WERI-Rb-1 (cell line): ENCODE results near the gene SBNO2.

Experiments
- DNase-seq: peaks from one replicate; pipeline ENCODE4 v3.0.0-alpha.2; 2020
- H3K27ac ChIP-seq: fragments of 250-450 bp; sonication (Bioruptor Pico); 2 replicates; pipeline ENCODE4 v1.5.1; 2020; ENCODE audit warnings: mild to moderate bottlenecking, moderate library complexity
- H3K27me3 ChIP-seq: fragments of 250-450 bp; sonication (Bioruptor Pico); 2 replicates; pipeline ENCODE4 v1.5.1; 2021; ENCODE audit warnings: mild to moderate bottlenecking, low read depth, moderate library complexity; ENCODE audit not compliant: insufficient read depth, severe bottlenecking
- H3K36me3 ChIP-seq: fragments of 250-450 bp; sonication (Bioruptor Pico); 2 replicates; pipeline ENCODE4 v1.5.1; 2020; ENCODE audit warnings: mild to moderate bottlenecking, moderate library complexity
- H3K4me3 ChIP-seq: 2 replicates; pipeline ENCODE4 v1.5.1; 2011; ENCODE audit warnings: low read depth, mild to moderate bottlenecking, control low read depth, low read length
- H3K9me3 ChIP-seq: fragments of 250-450 bp; sonication (Bioruptor Pico); 2 replicates; pipeline ENCODE4 v1.5.1; 2021; ENCODE audit warnings: mild to moderate bottlenecking, moderate library complexity; ENCODE audit not compliant: severe bottlenecking
- TF ChIP-seq, protein P1 (sequence below): IDR thresholded peaks from 2 replicates; pipeline ENCODE4 v1.5.1; 2011; ENCODE audit warnings: low read depth, mild to moderate bottlenecking, control low read depth, inconsistent platforms, low read length

The SBNO2 gene

DNA sequence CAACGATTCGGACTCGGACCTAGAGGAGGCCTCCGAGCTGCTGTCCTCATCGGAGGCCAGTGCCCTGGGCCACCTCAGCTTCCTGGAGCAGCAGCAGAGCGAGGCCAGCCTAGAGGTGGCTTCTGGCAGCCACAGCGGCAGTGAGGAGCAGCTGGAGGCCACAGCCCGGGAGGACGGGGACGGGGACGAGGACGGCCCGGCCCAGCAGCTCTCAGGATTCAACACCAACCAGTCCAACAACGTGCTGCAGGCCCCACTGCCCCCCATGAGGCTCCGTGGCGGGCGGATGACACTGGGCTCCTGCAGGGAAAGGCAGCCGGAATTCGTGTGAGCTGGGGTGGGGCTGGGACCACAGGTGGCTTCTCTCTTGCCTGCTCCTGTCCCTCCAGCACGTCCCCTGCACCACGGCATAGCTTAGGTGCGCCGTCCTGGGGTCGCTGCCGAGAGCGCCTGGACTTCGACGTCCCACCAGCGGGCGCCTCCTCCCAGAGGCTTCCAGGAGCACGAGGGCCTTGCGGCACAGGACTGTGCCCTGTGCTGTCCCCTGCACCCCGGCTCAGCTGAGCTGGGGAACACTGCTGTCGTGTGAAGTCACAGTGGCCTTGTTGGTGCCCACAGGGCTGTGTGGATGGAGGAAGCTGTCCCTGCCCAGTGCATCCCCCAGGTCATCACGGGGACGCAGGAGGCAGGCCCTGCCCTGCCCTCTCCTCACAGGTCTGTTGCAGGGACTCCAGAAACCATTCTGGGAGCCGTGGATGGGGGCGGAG, 88.2 kb downstream of the SBNO2 start:
- no peaks in the 10 kb centered on the region for H3K27me3 ChIP-seq
- TF ChIP-seq, protein P1, sequence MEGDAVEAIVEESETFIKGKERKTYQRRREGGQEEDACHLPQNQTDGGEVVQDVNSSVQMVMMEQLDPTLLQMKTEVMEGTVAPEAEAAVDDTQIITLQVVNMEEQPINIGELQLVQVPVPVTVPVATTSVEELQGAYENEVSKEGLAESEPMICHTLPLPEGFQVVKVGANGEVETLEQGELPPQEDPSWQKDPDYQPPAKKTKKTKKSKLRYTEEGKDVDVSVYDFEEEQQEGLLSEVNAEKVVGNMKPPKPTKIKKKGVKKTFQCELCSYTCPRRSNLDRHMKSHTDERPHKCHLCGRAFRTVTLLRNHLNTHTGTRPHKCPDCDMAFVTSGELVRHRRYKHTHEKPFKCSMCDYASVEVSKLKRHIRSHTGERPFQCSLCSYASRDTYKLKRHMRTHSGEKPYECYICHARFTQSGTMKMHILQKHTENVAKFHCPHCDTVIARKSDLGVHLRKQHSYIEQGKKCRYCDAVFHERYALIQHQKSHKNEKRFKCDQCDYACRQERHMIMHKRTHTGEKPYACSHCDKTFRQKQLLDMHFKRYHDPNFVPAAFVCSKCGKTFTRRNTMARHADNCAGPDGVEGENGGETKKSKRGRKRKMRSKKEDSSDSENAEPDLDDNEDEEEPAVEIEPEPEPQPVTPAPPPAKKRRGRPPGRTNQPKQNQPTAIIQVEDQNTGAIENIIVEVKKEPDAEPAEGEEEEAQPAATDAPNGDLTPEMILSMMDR: no peak
- peaks cover 55% of the 10 kb centered on the region for H3K36me3 ChIP-seq
- DNase-seq: no peak
- H3K4me3 ChIP-seq: no peak overlapping the region
- no peaks in the 10 kb centered on the region for H3K9me3 ChIP-seq
- peak overlapping the region; percentile 37 for H3K27ac ChIP-seq

DNA sequence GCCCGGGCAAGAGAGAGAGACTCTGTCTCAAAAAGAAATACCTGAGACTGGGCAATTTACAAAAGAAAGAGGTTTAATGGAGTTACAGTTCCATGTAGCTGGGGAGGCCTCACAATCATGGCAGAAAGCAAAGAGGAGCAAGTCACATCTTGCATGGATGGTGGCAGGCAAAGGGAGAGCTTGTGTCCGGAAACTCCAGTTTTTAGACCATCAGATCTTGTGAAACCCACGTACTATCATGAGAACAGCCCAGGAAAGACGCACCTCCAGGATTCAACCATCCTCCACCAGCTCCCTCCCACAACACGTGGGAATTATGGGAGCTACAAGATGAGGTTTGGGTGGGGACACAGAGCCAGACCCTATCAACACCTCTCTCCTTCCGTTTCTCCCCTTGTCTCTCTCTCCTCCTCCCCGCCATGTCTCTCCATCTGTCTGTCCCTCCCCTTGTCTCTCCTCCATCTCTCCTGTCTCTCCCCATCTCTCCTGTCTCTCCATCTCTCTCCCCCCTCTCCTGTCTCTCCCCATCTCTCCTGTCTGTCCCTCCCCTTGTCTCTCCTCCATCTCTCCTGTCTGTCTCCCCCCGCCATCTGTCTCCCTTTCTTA, 88.9 kb downstream of the SBNO2 start:
- no peak for DNase-seq
- H3K9me3 ChIP-seq: no peaks in the 10 kb centered on the region
- H3K36me3 ChIP-seq: peaks cover 50% of the 10 kb centered on the region
- TF ChIP-seq, protein P1: no peak
- H3K27me3 ChIP-seq: no peaks in the 10 kb centered on the region
- no peak overlapping the region for H3K4me3 ChIP-seq
- 0 out of 2 replicates have a peak overlapping the region, but pooled peaks have one; percentile 37 for H3K27ac ChIP-seq

DNA sequence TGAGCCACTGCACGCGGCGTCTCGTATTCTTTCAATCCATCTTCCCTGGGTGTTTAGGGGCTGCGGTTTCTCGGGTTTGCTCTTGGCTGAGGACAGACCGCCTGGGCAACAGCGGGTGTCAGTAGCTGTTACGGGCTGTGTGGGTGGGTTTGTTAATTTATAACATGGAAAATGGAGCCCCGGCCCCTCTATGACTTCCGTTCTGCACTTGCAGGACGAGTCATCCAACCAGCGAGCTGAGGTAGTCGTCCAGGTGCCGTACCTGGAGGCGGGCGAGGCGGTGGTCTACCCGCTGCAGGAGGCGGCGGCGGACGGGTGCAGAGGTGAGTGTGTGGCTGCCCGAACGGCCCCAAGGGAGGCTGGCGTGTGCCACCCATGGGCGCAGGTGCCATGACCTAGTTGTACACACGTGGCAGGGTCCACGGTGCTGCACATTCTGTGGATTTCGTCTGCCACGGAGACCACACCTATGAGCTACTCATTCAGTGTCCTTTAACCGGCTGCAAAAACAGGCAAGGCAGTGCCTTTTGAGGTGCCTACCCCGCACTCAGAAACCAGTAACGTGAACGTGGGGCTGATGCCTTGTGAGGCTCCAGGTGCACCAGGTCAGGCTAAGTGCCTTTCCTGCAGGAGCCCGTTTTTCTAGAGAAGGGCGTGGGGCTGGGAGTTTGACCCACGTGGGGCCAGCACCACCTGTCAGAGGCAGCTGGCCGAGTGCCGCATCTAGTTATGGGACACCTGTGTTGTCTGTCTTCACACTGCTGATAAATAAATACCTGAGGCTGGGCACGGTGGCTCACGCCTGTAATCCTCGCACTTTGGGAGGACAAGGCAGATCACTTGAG, 89.8 kb downstream of the SBNO2 start:
- Histone ChIP-seq H3K4me3 (no peak overlapping the region), H3K27me3 (no peaks in the 10 kb centered on the region), H3K9me3 (no peaks in the 10 kb centered on the region), H3K27ac (no peak overlapping the region), H3K36me3 (peaks cover 45% of the 10 kb centered on the region)
- TF ChIP-seq, protein P1: no peak
- DNase-seq: no peak

DNA sequence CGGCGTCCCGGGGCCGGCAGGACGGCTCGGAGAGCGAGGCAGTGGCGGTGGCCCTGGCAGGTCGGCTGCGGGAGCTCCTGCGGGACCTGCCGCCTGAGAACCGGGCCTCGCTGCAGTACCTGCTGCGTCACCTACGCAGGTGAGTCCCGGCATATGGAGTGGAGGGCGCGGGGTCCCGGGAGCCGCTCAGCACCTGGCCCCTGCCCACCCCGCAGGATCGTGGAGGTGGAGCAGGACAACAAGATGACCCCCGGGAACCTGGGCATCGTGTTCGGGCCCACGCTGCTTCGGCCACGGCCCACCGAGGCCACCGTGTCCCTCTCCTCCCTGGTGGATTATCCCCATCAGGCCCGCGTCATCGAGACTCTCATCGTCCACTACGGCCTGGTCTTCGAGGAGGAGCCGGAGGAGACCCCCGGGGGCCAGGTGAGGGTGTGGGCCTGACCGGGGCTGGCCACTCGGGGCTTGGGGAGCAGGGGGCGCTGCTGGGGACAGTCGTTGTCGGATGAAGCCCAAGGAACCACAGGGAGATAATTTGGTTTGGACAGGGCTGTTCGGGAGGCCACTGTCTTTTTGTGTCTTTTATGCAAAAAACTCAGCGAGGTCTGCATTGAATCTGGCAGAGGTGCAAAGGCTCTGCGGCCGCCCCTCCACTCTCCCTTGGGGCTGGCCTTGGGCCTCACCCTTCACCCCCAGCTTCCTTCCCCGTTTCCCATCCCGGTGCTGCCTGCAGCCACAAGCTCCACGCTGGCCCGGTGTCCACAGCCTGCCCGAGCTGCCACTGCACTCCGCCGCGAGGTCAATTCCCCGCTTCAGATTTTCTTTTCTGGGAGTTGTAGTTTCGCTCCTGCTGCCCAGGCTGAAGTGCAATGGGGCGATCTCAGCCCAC, 90.9 kb downstream of the SBNO2 start:
- no peak for DNase-seq
- TF ChIP-seq, protein P1: no peak
- Histone ChIP-seq H3K9me3 (no peaks in the 10 kb centered on the region), H3K4me3 (no peak overlapping the region), H3K27me3 (no peaks in the 10 kb centered on the region), H3K36me3 (peaks cover 34% of the 10 kb centered on the region), H3K27ac (no peak overlapping the region)

DNA sequence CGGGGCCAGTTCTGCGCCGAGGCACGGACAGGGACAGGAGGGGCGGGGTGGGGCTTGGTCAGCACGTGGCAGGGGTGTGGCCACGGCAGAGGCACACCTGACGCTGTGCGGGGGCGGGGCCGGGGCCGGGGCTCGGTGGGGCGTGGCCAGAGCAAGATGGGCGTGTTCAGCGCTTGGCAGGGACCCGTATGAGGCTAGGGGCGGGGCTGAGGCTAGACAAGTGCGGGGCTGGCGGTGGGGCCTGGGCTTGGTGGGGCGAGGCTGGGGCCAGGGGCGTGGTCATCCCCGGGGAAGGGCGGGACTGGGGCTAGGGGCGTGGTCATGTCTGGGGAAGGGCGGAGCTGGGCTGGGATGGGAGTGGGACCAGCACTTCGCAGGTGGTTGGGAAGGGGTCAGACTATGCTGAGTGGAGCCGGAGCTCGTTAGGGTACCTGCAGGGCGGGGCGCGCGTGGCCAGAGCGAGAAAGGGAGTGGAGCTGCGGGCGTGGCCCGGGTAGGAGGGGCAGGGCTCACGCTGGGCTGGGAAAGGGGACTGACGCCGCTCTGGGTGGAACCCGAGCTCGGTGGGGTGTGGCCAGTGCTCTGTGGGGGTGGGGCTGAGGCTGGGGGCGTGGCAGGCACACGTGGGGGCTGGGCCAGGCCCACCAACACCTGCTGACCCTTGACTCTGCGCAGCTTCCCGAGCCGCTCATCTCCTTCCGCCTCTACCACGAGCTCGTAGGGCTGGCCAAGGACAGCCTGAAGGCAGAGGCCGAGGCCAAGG, 91.7 kb downstream of the SBNO2 start:
- TF ChIP-seq, protein P1: no peak
- H3K27me3 ChIP-seq: no peaks in the 10 kb centered on the region
- no peak overlapping the region for H3K4me3 ChIP-seq
- no peaks in the 10 kb centered on the region for H3K9me3 ChIP-seq
- no peak overlapping the region for H3K27ac ChIP-seq
- DNase-seq: peak; percentile 57
- peaks cover 26% of the 10 kb centered on the region for H3K36me3 ChIP-seq
